Transverse colon (tissue), 4 donors: ENCODE data around the gene HAUS3.

Experiments
- EP300 ChIP-seq: sonication (generic); formaldehyde crosslinking; IDR thresholded peaks from one replicate; pipeline ENCODE4 v1.6.1; 2017; ENCODE audit warnings: antibody characterized with exemption, low read depth
- POLR2A ChIP-seq: fragments of 450-650 bp; IDR thresholded peaks from one replicate; pipeline ENCODE4 v1.6.1; 2016; ENCODE audit warnings: antibody characterized with exemption, mild to moderate bottlenecking, moderate library complexity
- POLR2AphosphoS5 ChIP-seq, 3 donors: sonication (generic); formaldehyde crosslinking; IDR thresholded peaks; one replicate each; pipeline ENCODE4 v1.6.1; 2016; ENCODE audit warnings: antibody characterized with exemption in 3 of 3
- TF ChIP-seq, protein P1 (sequence below), 5 experiments: fragments of 200-600 bp in 3 of 5; fragments of 450-650 bp in 2 of 5; sonication (generic) in 3 of 5; IDR thresholded peaks; 1 replicate in 2 of 5; 2 replicates in 3 of 5; pipeline ENCODE4 v1.5.1; 2016 to 2017; ENCODE audit warnings: antibody characterized with exemption in 5 of 5, inconsistent platforms in 3 of 5, mild to moderate bottlenecking in 2 of 5, moderate library complexity in 1 of 5

DNA sequence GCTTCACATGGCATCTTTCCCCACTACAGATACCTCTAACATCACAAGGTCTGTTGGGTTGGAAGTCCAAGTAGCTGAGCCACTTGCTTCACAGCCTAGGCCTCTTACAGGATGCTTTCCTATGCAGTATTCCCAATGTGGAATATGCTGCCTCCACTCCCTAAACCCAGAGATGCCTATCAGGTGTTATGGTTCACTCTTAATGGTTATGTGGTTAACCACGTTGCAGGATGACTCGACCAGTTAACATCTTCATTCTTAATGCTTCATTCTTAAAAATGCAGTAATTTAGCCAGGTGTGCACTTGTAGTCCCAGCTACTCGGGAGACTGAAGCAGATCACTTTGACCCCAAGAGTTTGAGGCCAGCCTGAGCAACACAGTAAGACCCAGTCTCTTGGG lies 24.2 kb downstream of the HAUS3 start:
- TF ChIP-seq, protein P1, sequence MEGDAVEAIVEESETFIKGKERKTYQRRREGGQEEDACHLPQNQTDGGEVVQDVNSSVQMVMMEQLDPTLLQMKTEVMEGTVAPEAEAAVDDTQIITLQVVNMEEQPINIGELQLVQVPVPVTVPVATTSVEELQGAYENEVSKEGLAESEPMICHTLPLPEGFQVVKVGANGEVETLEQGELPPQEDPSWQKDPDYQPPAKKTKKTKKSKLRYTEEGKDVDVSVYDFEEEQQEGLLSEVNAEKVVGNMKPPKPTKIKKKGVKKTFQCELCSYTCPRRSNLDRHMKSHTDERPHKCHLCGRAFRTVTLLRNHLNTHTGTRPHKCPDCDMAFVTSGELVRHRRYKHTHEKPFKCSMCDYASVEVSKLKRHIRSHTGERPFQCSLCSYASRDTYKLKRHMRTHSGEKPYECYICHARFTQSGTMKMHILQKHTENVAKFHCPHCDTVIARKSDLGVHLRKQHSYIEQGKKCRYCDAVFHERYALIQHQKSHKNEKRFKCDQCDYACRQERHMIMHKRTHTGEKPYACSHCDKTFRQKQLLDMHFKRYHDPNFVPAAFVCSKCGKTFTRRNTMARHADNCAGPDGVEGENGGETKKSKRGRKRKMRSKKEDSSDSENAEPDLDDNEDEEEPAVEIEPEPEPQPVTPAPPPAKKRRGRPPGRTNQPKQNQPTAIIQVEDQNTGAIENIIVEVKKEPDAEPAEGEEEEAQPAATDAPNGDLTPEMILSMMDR (IDR thresholded peaks at IDR 0.05), result no peak
- no peak for TF ChIP-seq POLR2AphosphoS5 (IDR thresholded peaks at IDR 0.05)
- no peak for TF ChIP-seq EP300
- TF ChIP-seq POLR2A, result no peak
